Kidney (tissue), 14 donors: Measurements from ENCODE around the gene SDK1. TPM values are rescaled to one million over a fixed set of nuclear protein-coding genes. Genes with fewer than 3 reads are reported as not detected.

Source experiments
- DNase-seq, 5 donors: peaks; one replicate each; pipeline ENCODE4 v3.0.0-alpha.2; 2013 to 2020
- FAIRE-seq: peaks from 2 replicates; lab custom pipeline; 2012; peaks lifted over from hg19 to GRCh38; lab: Jason Lieb, UNC
- H3K27ac ChIP-seq, 2 donors: one replicate each; pipeline ENCODE4 v1.7.0; 2013; ENCODE audit warnings: low read depth in 2 of 2, low read length in 2 of 2, inconsistent platforms in 1 of 2
- H3K27me3 ChIP-seq: one replicate; pipeline ENCODE4 v1.7.1; 2013; ENCODE audit warnings: low read length, inconsistent platforms; ENCODE audit not compliant: control insufficient read depth, insufficient read depth
- H3K36me3 ChIP-seq, 3 donors: one replicate each; pipeline versions ENCODE4 v1.7.0 to v1.7.1; 2013; ENCODE audit warnings: low read length in 3 of 3, control low read depth in 1 of 3, inconsistent platforms in 1 of 3; ENCODE audit not compliant: insufficient read depth in 3 of 3, control insufficient read depth in 2 of 3
- H3K4me1 ChIP-seq, 3 donors: one replicate each; pipeline versions ENCODE4 v1.7.0 to v1.7.1; 2013; ENCODE audit warnings: low read length in 3 of 3, inconsistent platforms in 1 of 3, low read depth in 1 of 3; ENCODE audit not compliant: control insufficient read depth in 2 of 3, insufficient read depth in 2 of 3
- H3K4me3 ChIP-seq, 3 donors: one replicate each; pipeline versions ENCODE4 v1.7.0 to v1.8.1; 2013; ENCODE audit warnings: low read length in 3 of 3, control low read depth in 1 of 3, inconsistent platforms in 1 of 3
- H3K9ac ChIP-seq, 3 donors: one replicate each; pipeline versions ENCODE4 v1.7.0 to v1.7.1; 2013; ENCODE audit warnings: low read length in 3 of 3, control low read depth in 1 of 3, inconsistent platforms in 1 of 3
- H3K9me3 ChIP-seq, 3 donors: one replicate each; pipeline versions ENCODE4 v1.7.0 to v1.7.1; 2013; ENCODE audit warnings: low read length in 3 of 3, control low read depth in 1 of 3, inconsistent platforms in 1 of 3; ENCODE audit not compliant: control insufficient read depth in 2 of 3, insufficient read depth in 1 of 3
- CTCF ChIP-seq: IDR thresholded peaks from 3 replicates; pipeline ENCODE4 v1.5.1; 2012; ENCODE audit warnings: mild to moderate bottlenecking, moderate library complexity, borderline replicate concordance; ENCODE audit not compliant: insufficient read depth; ENCODE audit errors: extremely low read depth
- intact Hi-C: fragments of 100-400 bp; cut with DNase I; formaldehyde crosslinking; loops from one replicate; pipeline ENCODE4 v1.11.1; 2022
- polyA plus RNA-seq: library from polyadenylated mRNA; stranded (reverse); fragments of 350-450 nt; fragmentation: Illumina TruSeq; extraction: RNeasy Lipid Tissue Mini Kit (QIAGEN cat#74804); gene quantifications from one replicate; pipeline ENCODE4 v1.2.3, GENCODE V29; 2014; ENCODE audit warnings: low read depth, low replicate concordance; ENCODE audit not compliant: insufficient read depth
- total RNA-seq: library from RNA; stranded (reverse); fragmentation: NEBNext Ultra II Directional; extraction: Animal tissue kit (Norgen Biotek cat#: 25700); gene quantifications from one replicate; pipeline ENCODE4 v1.2.1, GENCODE V29; 2021
- donor health status: control.
- donor health status: control.
- donor health status: control.
- donor health status: control.
- donor health status: control.
- donor health status: DM: yes; HTN: yes; CAD: no.
- donor health status: Normal renal cell carcinoma (clear cell type).

The SDK1 gene
- total and polyA plus RNA-seq, 2 donors from 2014 or later = 2.0 to 38.3 TPM

- Histone ChIP-seq H3K9ac (no peak overlapping the region), H3K27ac (no peak overlapping the region), H3K36me3 (no peaks in the 10 kb centered on the region), H3K4me3 (no peak overlapping the region), H3K27me3 (no peaks in the 10 kb centered on the region), H3K4me1 (no peaks in the 10 kb centered on the region), H3K9me3 (no peaks in the 10 kb centered on the region)
- no peak for DNase-seq
- no peak for FAIRE-seq
- intact Hi-C loops = no loop called here
- TF ChIP-seq CTCF = no peak
Measured at GRCh38 chr7:4159761-4160554, 858.9 kb downstream of the SDK1 start.

DNA sequence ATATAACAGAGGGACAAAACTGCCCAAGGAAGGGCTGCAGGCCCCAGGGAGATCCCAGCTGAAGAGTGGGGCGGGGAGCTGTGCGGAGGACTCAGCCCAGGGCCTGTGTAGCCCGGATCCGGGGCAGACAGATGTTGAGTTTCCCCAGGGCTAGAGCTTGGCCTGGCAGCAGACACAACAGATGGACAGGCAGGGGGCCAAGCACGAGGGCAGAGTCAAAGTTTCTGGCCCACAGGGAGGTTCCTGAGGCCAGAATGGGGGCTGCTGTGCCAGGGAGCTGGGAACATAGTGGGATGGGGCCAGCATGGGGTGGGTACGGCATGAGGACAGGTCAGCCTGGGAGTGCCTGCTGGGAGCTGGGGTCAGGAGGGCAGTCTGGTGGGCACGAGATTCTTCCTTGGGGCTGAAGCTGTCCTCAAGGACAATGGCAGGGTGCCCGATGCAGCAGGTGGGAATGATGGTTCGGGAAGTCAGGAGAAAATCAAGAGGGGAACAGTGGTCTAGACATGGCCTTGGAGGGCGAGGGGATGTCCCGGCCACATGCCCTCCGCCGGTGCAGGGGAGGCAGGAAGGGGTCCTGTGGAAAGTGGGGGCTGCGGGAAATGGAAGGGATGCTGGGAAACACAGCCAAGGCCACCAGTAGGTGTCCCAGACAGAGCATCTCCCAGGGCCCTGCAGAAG is 862.0 kb downstream of the SDK1 start:
- H3K9ac ChIP-seq = no peak overlapping the region

DNA sequence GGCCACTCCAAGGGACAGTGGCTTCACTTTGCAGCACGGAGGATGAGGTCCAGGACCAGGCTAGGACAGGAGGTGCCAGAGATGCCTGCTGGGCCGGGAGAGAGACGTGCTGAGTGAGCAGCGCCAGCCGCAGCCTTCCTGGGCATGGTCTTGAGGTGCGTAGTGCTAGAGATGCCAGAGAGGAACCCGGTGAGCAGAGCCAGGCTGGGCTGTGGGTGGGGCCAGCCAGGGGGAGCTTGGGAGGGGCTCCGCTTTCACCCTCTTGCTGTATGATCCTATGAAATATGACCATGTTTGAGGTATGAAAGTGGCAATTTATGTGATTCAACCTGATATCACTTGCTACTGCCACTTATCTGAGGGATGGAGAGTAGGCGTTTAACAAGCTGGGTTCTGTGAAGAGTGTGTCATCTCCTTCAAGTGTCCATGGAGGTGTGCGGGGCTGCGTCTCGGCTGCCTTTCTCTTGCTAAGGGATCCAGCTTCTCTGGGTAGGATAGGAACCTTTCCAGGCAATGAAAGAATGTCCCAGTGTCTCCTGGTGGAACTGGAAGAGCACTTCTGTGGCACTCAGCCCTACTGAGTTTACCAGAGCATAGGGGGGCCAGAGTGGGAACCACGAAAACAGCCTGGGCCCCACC is 862.6 kb downstream of the SDK1 start:
- H3K4me3 ChIP-seq = no peak overlapping the region
- DNase-seq = no peak

More for the DNA sequence above, 862.0 kb downstream of the SDK1 start:
- no peak overlapping the region for H3K4me3 ChIP-seq
- no peaks in the 10 kb centered on the region for H3K4me1 ChIP-seq
- H3K36me3 ChIP-seq = no peaks in the 10 kb centered on the region
- intact Hi-C loops = no loop called here
- FAIRE-seq (no peak), DNase-seq (no peak)
- no peak overlapping the region for H3K27ac ChIP-seq
- no peak for TF ChIP-seq CTCF
- H3K9me3 ChIP-seq = no peaks in the 10 kb centered on the region
- H3K27me3 ChIP-seq = no peaks in the 10 kb centered on the region

More for the DNA sequence above, 862.6 kb downstream of the SDK1 start:
- TF ChIP-seq CTCF = no peak
- no peak overlapping the region for H3K9ac ChIP-seq
- H3K27ac ChIP-seq = no peak overlapping the region
- H3K4me1 ChIP-seq = no peaks in the 10 kb centered on the region
- intact Hi-C loops = no loop called here
- no peaks in the 10 kb centered on the region for H3K27me3 ChIP-seq
- H3K9me3 ChIP-seq = no peaks in the 10 kb centered on the region
- FAIRE-seq = no peak
- no peaks in the 10 kb centered on the region for H3K36me3 ChIP-seq
